ENCODE data around the gene MBNL1. TPM values are rescaled to one million over a fixed set of nuclear protein-coding genes. Genes with fewer than 3 reads are reported as not detected.
A peak's percentile ranks its signal among the peaks of the same experiment; 100 is the strongest.

MBNL1 gene
- total RNA-seq, 1 experiment from 2014 or later = 200 TPM

- DNase-seq (ENCODE audit: low read depth, low spot score) (no peak), ATAC-seq (no peak)
- CTCF ChIA-PET = no interaction called here
- POLR2A ChIA-PET = no interaction called here
- BruUV-seq (replicated peaks) = no TSS peak
- RAD21 ChIA-PET (ENCODE audit: low non-redundant PET in 1 of 2, low total read pairs in 2 of 2, uncharacterized antibody in 2 of 2, unreplicated experiment in 2 of 2) = no interaction called here
- H3K4me2 ChIP-seq (ENCODE audit: low read length) = peak overlapping the region; percentile 49
- TF ChIP-seq ZNF274 (IDR thresholded peaks at IDR 0.05; ENCODE audit: low read depth, low read length) (no peak), JUND (IDR thresholded peaks at IDR 0.05) (no peak), RAD21 (IDR thresholded peaks at IDR 0.05; ENCODE audit: low read depth) (no peak), ATF3 (IDR thresholded peaks at IDR 0.05) (no peak), SIN3A (IDR thresholded peaks at IDR 0.05; ENCODE audit: low read depth) (no peak), SRF (IDR thresholded peaks at IDR 0.05; ENCODE audit: low read depth) (no peak)
- H3K9me2 ChIP-seq (ENCODE audit: insufficient read depth) = no peaks in the 10 kb centered on the region
- H3K9me3 ChIP-seq (ENCODE audit: control insufficient read depth in 1 of 2, insufficient read depth in 1 of 2, low read depth in 1 of 2, low read length in 2 of 2) = no peaks in the 10 kb centered on the region
- H3K27ac ChIP-seq (ENCODE audit: low read depth, low read length) = peak overlapping the region; percentile 45; the same call in 1 of the 2 replicates
- H3K79me2 ChIP-seq (ENCODE audit: insufficient read depth, low read length) = peaks cover 100% of the 10 kb centered on the region
- peaks cover 14% of the 10 kb centered on the region for H4K20me1 ChIP-seq (ENCODE audit: insufficient read depth)
- no peaks in the 10 kb centered on the region; a peak in 1 of 4 replicates for H3K36me3 ChIP-seq (ENCODE audit: control insufficient read depth in 1 of 2, insufficient read depth in 2 of 2, low read length in 2 of 2)
- no peak overlapping the region for H3K4me3 ChIP-seq (replicated peaks in 1 of 2; ENCODE audit: low read depth in 1 of 2, low read length in 2 of 2)
- no peak overlapping the region for H2AFZ ChIP-seq (ENCODE audit: low read depth, low read length, poor library complexity, severe bottlenecking)
- H3K27me3 ChIP-seq (ENCODE audit: insufficient read depth, low read length) = no peaks in the 10 kb centered on the region
- peak overlapping the region; percentile 8; the same call in 1 of the 2 replicates for H3K9ac ChIP-seq (ENCODE audit: low read length)
- peaks cover 86 to 98% of the 10 kb centered on the region in 2 experiments for H3K4me1 ChIP-seq (ENCODE audit: control insufficient read depth in 1 of 2, insufficient read depth in 2 of 2, low read length in 2 of 2)
- intact Hi-C loops (cut with micrococcal nuclease) = no loop called here
These were observed 33.0 kb downstream of the MBNL1 start for GRCh38 chr3:152301745-152302181.

GRCh38 chr3:152302521-152303021 lies 33.8 kb downstream of the MBNL1 start:
- H3K79me2 ChIP-seq (ENCODE audit: insufficient read depth, low read length) = peaks cover 100% of the 10 kb centered on the region
- peaks cover 16% of the 10 kb centered on the region for H4K20me1 ChIP-seq (ENCODE audit: insufficient read depth)
- 0 out of 2 replicates have a peak overlapping the region, but pooled peaks have one; percentile 6 for H3K9ac ChIP-seq (ENCODE audit: low read length)
- ATAC-seq (no peak), DNase-seq (ENCODE audit: low read depth, low spot score) (no peak)
- H3K4me2 ChIP-seq (ENCODE audit: low read length) = peak overlapping the region; percentile 49
- H3K4me1 ChIP-seq (ENCODE audit: control insufficient read depth in 1 of 2, insufficient read depth in 2 of 2, low read length in 2 of 2) = peaks cover 87 to 98% of the 10 kb centered on the region in 2 experiments
- H3K9me2 ChIP-seq (ENCODE audit: insufficient read depth) = no peaks in the 10 kb centered on the region
- 0 out of 2 replicates have a peak, but pooled peaks have one; percentile 22 for TF ChIP-seq FOSL1 (IDR thresholded peaks at IDR 0.05; ENCODE audit: low read depth)
- TF ChIP-seq CTCF (IDR thresholded peaks at IDR 0.05 in 2 of 3, conservative IDR thresholded peaks at IDR 0.05 in 1 of 3; ENCODE audit: borderline replicate concordance in 1 of 3, insufficient read depth in 1 of 3, low read depth in 2 of 3, low read length in 2 of 3) = no peak
- no peaks in the 10 kb centered on the region for H3K9me3 ChIP-seq (ENCODE audit: control insufficient read depth in 1 of 2, insufficient read depth in 1 of 2, low read depth in 1 of 2, low read length in 2 of 2)
- intact Hi-C loops (cut with micrococcal nuclease) = no loop called here
- no peak overlapping the region for H3K4me3 ChIP-seq (replicated peaks in 1 of 2; ENCODE audit: low read depth in 1 of 2, low read length in 2 of 2)
- H3K27ac ChIP-seq (ENCODE audit: low read depth, low read length) = peak overlapping the region; percentile 45; the same call in 1 of the 2 replicates
- ChIA-PET CTCF (no interaction called here), POLR2A (no interaction called here), RAD21 (ENCODE audit: low non-redundant PET in 1 of 2, low total read pairs in 2 of 2, uncharacterized antibody in 2 of 2, unreplicated experiment in 2 of 2) (no interaction called here)
- no peaks in the 10 kb centered on the region for H3K27me3 ChIP-seq (ENCODE audit: insufficient read depth, low read length)
- H2AFZ ChIP-seq (ENCODE audit: low read depth, low read length, poor library complexity, severe bottlenecking) = no peak overlapping the region
- no peaks in the 10 kb centered on the region; a peak in 1 of 4 replicates for H3K36me3 ChIP-seq (ENCODE audit: control insufficient read depth in 1 of 2, insufficient read depth in 2 of 2, low read length in 2 of 2)
- no TSS peak for BruUV-seq (replicated peaks)
